Endothelial cell of umbilical vein (primary cell): ENCODE data around the gene AMPH. TPM values are rescaled to one million over a fixed set of nuclear protein-coding genes. Genes with fewer than 3 reads are reported as not detected.

Experiments used
- BruUV-seq: library from RNA; stranded (reverse); fragments of 400-500 nt; replicated peaks from 2 replicates; lab custom pipeline; 2021; lab: Mats Ljungman, UMichigan
- CTCF ChIA-PET: fragments of 300-600, 350-600 bp; sonication (Branson Sonifier 250); formaldehyde crosslinking; loops from one replicate; lab custom pipeline; 2021; ENCODE audit warnings: antibody characterized with exemption, inconsistent platforms; lab: Charles Lee
- POLR2A ChIA-PET: fragments of 300-600, 350-600 bp; sonication (Branson Sonifier 250); formaldehyde crosslinking; loops from one replicate; lab custom pipeline; 2021; ENCODE audit warnings: antibody characterized with exemption, inconsistent platforms; lab: Charles Lee
- DNase-seq: peaks from one replicate; pipeline ENCODE4 v3.0.0-alpha.2; 2011; ENCODE audit warnings: low read depth, low spot score
- FAIRE-seq: peaks from 2 replicates; lab custom pipeline; 2011; peaks lifted over from hg19 to GRCh38; lab: Jason Lieb, UNC
- H2AFZ ChIP-seq: 2 replicates; pipeline ENCODE4 v1.6.0; 2012; ENCODE audit warnings: low read depth, low read length, control low read depth, inconsistent platforms
- H3K27ac ChIP-seq: 2 replicates; pipeline ENCODE4 v1.5.1; 2011; ENCODE audit warnings: low read depth, mild to moderate bottlenecking, control low read depth, low read length, moderate library complexity; ENCODE audit not compliant: insufficient read depth
- H3K27me3 ChIP-seq, 2 experiments: 2 replicates each; pipeline versions ENCODE4 v1.6.0 to v1.6.1; 2011; ENCODE audit warnings: low read length in 2 of 2, mixed read lengths in 1 of 2; ENCODE audit not compliant: control insufficient read depth in 2 of 2, insufficient read depth in 2 of 2
- H3K36me3 ChIP-seq, 2 experiments: 2 replicates in 1 of 2; 3 replicates in 1 of 2; pipeline ENCODE4 v1.5.1; 2011; ENCODE audit warnings: low read length in 2 of 2, mild to moderate bottlenecking in 1 of 2, moderate library complexity in 1 of 2; ENCODE audit not compliant: control insufficient read depth in 2 of 2, insufficient read depth in 2 of 2; ENCODE audit errors: extremely low read depth in 1 of 2
- H3K4me1 ChIP-seq: 3 replicates; pipeline ENCODE4 v1.5.1; 2011; ENCODE audit warnings: mild to moderate bottlenecking, low read length; ENCODE audit not compliant: control insufficient read depth, insufficient read depth; ENCODE audit errors: extremely low read depth
- H3K4me2 ChIP-seq: 2 replicates; pipeline ENCODE4 v1.6.1; 2011; ENCODE audit warnings: low read length, control low read depth, mixed read lengths; ENCODE audit not compliant: insufficient read depth
- H3K4me3 ChIP-seq, 3 experiments: fragments of 200-600 bp in 1 of 3; sonication (generic), shearing (Covaris generic) in 1 of 3; replicated peaks in 1 of 3; 2 replicates each; pipeline ENCODE4 v1.5.1; 2011 to 2016; ENCODE audit warnings: control low read depth in 3 of 3, low read length in 3 of 3, mild to moderate bottlenecking in 2 of 3, inconsistent platforms in 1 of 3, low read depth in 1 of 3, moderate library complexity in 1 of 3; ENCODE audit not compliant: insufficient read depth in 1 of 3
- H3K79me2 ChIP-seq: 2 replicates; pipeline ENCODE4 v1.6.0; 2012; ENCODE audit warnings: low read length, inconsistent platforms; ENCODE audit not compliant: control insufficient read depth, insufficient read depth
- H3K9ac ChIP-seq: replicated peaks from 2 replicates; pipeline ENCODE3; 2011; ENCODE audit warnings: low read length, control low read depth; ENCODE audit not compliant: insufficient read depth; ENCODE audit errors: extremely low read depth
- H3K9me1 ChIP-seq: replicated peaks from 3 replicates; pipeline ENCODE4 v1.6.0; 2011; ENCODE audit warnings: mild to moderate bottlenecking, low read length; ENCODE audit not compliant: control insufficient read depth, insufficient read depth; ENCODE audit errors: extremely low read depth
- H3K9me3 ChIP-seq: replicated peaks from 2 replicates; pipeline ENCODE4 v1.5.1; 2012; ENCODE audit warnings: low read length, inconsistent platforms; ENCODE audit not compliant: control insufficient read depth, insufficient read depth
- H4K20me1 ChIP-seq: replicated peaks from 2 replicates; pipeline ENCODE3; 2011; ENCODE audit warnings: mild to moderate bottlenecking, low read length; ENCODE audit not compliant: control insufficient read depth, insufficient read depth; ENCODE audit errors: extremely low read depth
- EZH2 ChIP-seq: IDR thresholded peaks from 2 replicates; pipeline ENCODE4 v1.6.1; 2012; ENCODE audit warnings: borderline replicate concordance, low read depth, mild to moderate bottlenecking, moderate library complexity, low read length, inconsistent platforms; ENCODE audit not compliant: severe bottlenecking
- FOS ChIP-seq: IDR thresholded peaks from 2 replicates; pipeline ENCODE4 v1.6.1; 2011; ENCODE audit warnings: mild to moderate bottlenecking, low read length, moderate library complexity, borderline replicate concordance; ENCODE audit not compliant: insufficient read depth
- JUN ChIP-seq: IDR thresholded peaks from 2 replicates; pipeline ENCODE4 v1.6.1; 2011; ENCODE audit warnings: borderline replicate concordance, low read depth; ENCODE audit not compliant: insufficient read length, insufficient read depth
- MYC ChIP-seq: IDR thresholded peaks from one replicate; pipeline ENCODE4 v1.6.1; 2011; ENCODE audit warnings: mild to moderate bottlenecking, low read depth, low read length
- POLR2A ChIP-seq: IDR thresholded peaks from 2 replicates; pipeline ENCODE4 v1.6.1; 2012; ENCODE audit warnings: low read depth, mild to moderate bottlenecking, control low read depth, low read length
- POLR2AphosphoS5 ChIP-seq: IDR thresholded peaks from 2 replicates; pipeline ENCODE4 v1.6.1; 2012; ENCODE audit warnings: low read depth, mild to moderate bottlenecking, control low read depth, low read length, moderate library complexity; ENCODE audit not compliant: insufficient read depth
- dilution Hi-C: fragments of 300-500 bp; cut with MboI; formaldehyde crosslinking; loops from one replicate; pipeline ENCODE4 v1.15.0; 2019; ENCODE audit warnings: low sequenced_read_pairs; ENCODE audit not compliant: extremely low pct_ligation_motif_present
- intact Hi-C: fragments of 100-400 bp; cut with micrococcal nuclease; formaldehyde crosslinking; loops from one replicate; pipeline ENCODE4 v1.10.0; 2022
- polyA plus RNA-seq, 4 experiments: library from polyadenylated mRNA; depleted of rRNA in 3 of 4; stranded (reverse) in 3 of 4; unstranded in 1 of 4; fragments of >200 nt; gene quantifications; 2 replicates each; pipeline versions ENCODE4 v1.2.1 to v1.2.3, GENCODE V29; 2011 to 2012; ENCODE audit warnings: missing spikeins in 1 of 4
- total RNA-seq: library from RNA; stranded (reverse); gene quantifications from 2 replicates; pipeline ENCODE4 v1.2.3, GENCODE V29; 2021
- TF ChIP-seq, protein P1 (sequence below): IDR thresholded peaks from 2 replicates; pipeline ENCODE4 v1.6.1; 2011; ENCODE audit not compliant: insufficient read depth, insufficient read length
- TF ChIP-seq, protein P2 (sequence below), 2 donors: IDR thresholded peaks; 1 replicate in 1 of 2; 2 replicates in 1 of 2; pipeline ENCODE4 v1.5.1; 2011; ENCODE audit warnings: low read length in 2 of 2, mild to moderate bottlenecking in 2 of 2, moderate library complexity in 2 of 2, control low read depth in 1 of 2, inconsistent platforms in 1 of 2, low read depth in 1 of 2; ENCODE audit not compliant: insufficient read depth in 1 of 2; ENCODE audit errors: extremely low read depth in 1 of 2

The AMPH gene
- total and polyA plus RNA-seq, 2 donors (not counting 3 experiments of a cell fraction or from before 2014, with no cell fraction given) = 5.2 to 9.2 TPM

DNA sequence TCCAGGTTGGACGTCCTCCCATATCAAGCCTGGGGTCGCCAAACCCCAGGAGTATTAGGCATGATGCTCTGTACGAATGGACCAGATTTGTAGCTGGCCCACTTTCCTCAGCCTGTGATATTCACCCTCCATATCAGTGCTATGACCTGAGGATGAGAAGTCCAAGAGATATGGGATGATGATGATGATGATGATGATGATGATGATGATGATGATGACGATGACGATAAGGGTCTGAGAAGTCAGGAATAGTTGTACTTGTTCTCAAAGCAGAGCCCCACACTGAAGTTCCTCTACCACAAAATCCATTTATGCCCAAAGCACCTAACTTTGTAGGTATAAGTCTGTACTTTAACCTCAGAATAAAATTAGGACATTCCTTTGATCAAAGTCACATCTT is 50.7 kb downstream of the AMPH start:
- POLR2A ChIA-PET = no interaction called here
- FAIRE-seq = no peak

More for the DNA sequence above, 50.7 kb downstream of the AMPH start:
- Histone ChIP-seq H3K9ac (no peak overlapping the region), H3K27ac (no peak overlapping the region), H3K4me3 (no peak overlapping the region), H3K79me2 (no peaks in the 10 kb centered on the region), H3K36me3 (no peaks in the 10 kb centered on the region), H2AFZ (no peak overlapping the region), H3K9me3 (no peaks in the 10 kb centered on the region), H3K27me3 (no peaks in the 10 kb centered on the region), H3K9me1 (no peaks in the 10 kb centered on the region), H3K4me1 (no peaks in the 10 kb centered on the region), H3K4me2 (no peak overlapping the region), H4K20me1 (no peaks in the 10 kb centered on the region)
- no TSS peak for BruUV-seq
- intact Hi-C loops (no loop called here), dilution Hi-C loops (no loop called here)
- CTCF ChIA-PET = no interaction called here
- no peak for TF ChIP-seq MYC
- no peak for TF ChIP-seq POLR2AphosphoS5
- TF ChIP-seq EZH2 = no peak
- TF ChIP-seq, protein P1, sequence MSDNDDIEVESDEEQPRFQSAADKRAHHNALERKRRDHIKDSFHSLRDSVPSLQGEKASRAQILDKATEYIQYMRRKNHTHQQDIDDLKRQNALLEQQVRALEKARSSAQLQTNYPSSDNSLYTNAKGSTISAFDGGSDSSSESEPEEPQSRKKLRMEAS = no peak
- TF ChIP-seq FOS = no peak
- no peak for TF ChIP-seq JUN
- no peak for TF ChIP-seq POLR2A
- TF ChIP-seq, protein P2, sequence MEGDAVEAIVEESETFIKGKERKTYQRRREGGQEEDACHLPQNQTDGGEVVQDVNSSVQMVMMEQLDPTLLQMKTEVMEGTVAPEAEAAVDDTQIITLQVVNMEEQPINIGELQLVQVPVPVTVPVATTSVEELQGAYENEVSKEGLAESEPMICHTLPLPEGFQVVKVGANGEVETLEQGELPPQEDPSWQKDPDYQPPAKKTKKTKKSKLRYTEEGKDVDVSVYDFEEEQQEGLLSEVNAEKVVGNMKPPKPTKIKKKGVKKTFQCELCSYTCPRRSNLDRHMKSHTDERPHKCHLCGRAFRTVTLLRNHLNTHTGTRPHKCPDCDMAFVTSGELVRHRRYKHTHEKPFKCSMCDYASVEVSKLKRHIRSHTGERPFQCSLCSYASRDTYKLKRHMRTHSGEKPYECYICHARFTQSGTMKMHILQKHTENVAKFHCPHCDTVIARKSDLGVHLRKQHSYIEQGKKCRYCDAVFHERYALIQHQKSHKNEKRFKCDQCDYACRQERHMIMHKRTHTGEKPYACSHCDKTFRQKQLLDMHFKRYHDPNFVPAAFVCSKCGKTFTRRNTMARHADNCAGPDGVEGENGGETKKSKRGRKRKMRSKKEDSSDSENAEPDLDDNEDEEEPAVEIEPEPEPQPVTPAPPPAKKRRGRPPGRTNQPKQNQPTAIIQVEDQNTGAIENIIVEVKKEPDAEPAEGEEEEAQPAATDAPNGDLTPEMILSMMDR (IDR thresholded peaks at IDR 0.05; ENCODE audit: extremely low read depth in 1 of 2, insufficient read depth in 1 of 2, low read depth in 1 of 2, low read length in 2 of 2) = no peak
- no peak for DNase-seq
